Measurements from ENCODE around the gene HOXA10.

HOXA10 gene

GRCh38 chr7:27172315-27172774 lies 1.8 kb downstream of the HOXA10 start:
- H3K9me3 ChIP-seq (ENCODE audit: control insufficient read depth, low read length): no peaks in the 10 kb centered on the region
- H3K27ac ChIP-seq (ENCODE audit: insufficient read depth, low read length, poor library complexity, severe bottlenecking): no peak overlapping the region
- DNase-seq: no peak
- H3K27me3 ChIP-seq (replicated peaks; ENCODE audit: control insufficient read depth, insufficient read depth, low read length, poor library complexity, severe bottlenecking): peaks cover 89% of the 10 kb centered on the region
- peak overlapping the region; percentile 40 for H3K4me3 ChIP-seq (ENCODE audit: insufficient read depth, low read depth, low read length, poor library complexity, severe bottlenecking)
- no peaks in the 10 kb centered on the region for H3K36me3 ChIP-seq (ENCODE audit: control insufficient read depth, insufficient read depth, low read length)
- peaks cover 37% of the 10 kb centered on the region for H3K4me1 ChIP-seq (ENCODE audit: control insufficient read depth, insufficient read depth, low read length, poor library complexity, severe bottlenecking)

GRCh38 chr7:27171637-27172314 lies 2.3 kb downstream of the HOXA10 start:
- Histone ChIP-seq H3K27me3 (replicated peaks; ENCODE audit: control insufficient read depth, insufficient read depth, low read length, poor library complexity, severe bottlenecking) (peaks cover 93% of the 10 kb centered on the region), H3K4me1 (ENCODE audit: control insufficient read depth, insufficient read depth, low read length, poor library complexity, severe bottlenecking) (peaks cover 37% of the 10 kb centered on the region), H3K4me3 (ENCODE audit: insufficient read depth, low read depth, low read length, poor library complexity, severe bottlenecking) (no peak overlapping the region), H3K27ac (ENCODE audit: insufficient read depth, low read length, poor library complexity, severe bottlenecking) (no peak overlapping the region), H3K36me3 (ENCODE audit: control insufficient read depth, insufficient read depth, low read length) (no peaks in the 10 kb centered on the region), H3K9me3 (ENCODE audit: control insufficient read depth, low read length) (no peaks in the 10 kb centered on the region)
- DNase-seq: no peak

GRCh38 chr7:27171325-27171636 lies 2.8 kb downstream of the HOXA10 start:
- Histone ChIP-seq H3K27me3 (replicated peaks; ENCODE audit: control insufficient read depth, insufficient read depth, low read length, poor library complexity, severe bottlenecking) (peaks cover 98% of the 10 kb centered on the region), H3K36me3 (ENCODE audit: control insufficient read depth, insufficient read depth, low read length) (no peaks in the 10 kb centered on the region), H3K4me3 (ENCODE audit: insufficient read depth, low read depth, low read length, poor library complexity, severe bottlenecking) (no peak overlapping the region), H3K4me1 (ENCODE audit: control insufficient read depth, insufficient read depth, low read length, poor library complexity, severe bottlenecking) (peaks cover 39% of the 10 kb centered on the region), H3K27ac (ENCODE audit: insufficient read depth, low read length, poor library complexity, severe bottlenecking) (no peak overlapping the region), H3K9me3 (ENCODE audit: control insufficient read depth, low read length) (no peaks in the 10 kb centered on the region)
- DNase-seq: no peak

DNA sequence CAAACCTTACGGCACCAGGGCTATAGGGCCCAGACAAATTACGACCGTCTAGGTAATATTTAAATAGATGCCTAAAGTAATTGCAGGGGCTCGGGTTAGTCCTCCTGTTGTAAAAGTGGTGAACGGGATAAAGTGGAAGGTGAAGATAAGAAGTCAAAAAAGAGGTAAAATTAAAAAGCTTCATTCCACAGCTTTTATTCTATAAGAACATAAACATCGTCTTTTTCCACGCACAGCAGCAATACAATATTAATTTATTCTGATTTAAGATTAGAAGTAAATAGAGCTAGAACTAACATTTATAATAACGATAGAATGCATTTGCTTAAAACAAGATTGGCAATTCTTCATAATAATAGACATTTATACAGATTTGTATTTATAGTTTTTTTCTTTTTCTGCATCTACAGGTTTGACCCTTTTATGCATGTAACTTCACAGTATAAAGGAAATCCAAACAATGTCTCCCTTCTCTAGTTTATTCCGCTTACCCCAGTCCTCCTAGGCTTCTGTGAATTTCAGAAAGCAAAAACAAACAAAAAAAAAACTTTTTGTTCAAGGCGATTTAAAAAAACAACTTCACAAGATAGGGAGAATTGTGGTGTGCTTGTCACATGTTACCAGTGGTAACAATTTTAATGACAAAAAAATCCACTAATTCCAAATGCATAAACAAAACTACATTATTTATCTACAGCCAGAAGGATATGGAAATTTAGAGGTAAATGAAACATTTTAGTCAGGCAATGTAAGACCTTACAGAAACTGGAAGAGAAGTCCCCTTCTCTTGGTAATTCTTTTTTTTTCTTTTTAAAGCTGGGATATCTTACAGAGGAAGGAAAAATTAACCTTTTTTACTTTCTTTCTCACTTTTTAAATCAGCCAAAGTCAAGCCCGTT lies 3.4 kb downstream of the HOXA10 start:
- DNase-seq: no peak
- H3K4me1 ChIP-seq (ENCODE audit: control insufficient read depth, insufficient read depth, low read length, poor library complexity, severe bottlenecking): peaks cover 45% of the 10 kb centered on the region
- H3K27ac ChIP-seq (ENCODE audit: insufficient read depth, low read length, poor library complexity, severe bottlenecking): no peak overlapping the region
- no peak overlapping the region for H3K4me3 ChIP-seq (ENCODE audit: insufficient read depth, low read depth, low read length, poor library complexity, severe bottlenecking)
- peaks cover 100% of the 10 kb centered on the region for H3K27me3 ChIP-seq (replicated peaks; ENCODE audit: control insufficient read depth, insufficient read depth, low read length, poor library complexity, severe bottlenecking)
- no peaks in the 10 kb centered on the region for H3K9me3 ChIP-seq (ENCODE audit: control insufficient read depth, low read length)
- H3K36me3 ChIP-seq (ENCODE audit: control insufficient read depth, insufficient read depth, low read length): no peaks in the 10 kb centered on the region

- H3K4me3 ChIP-seq (ENCODE audit: insufficient read depth, low read depth, low read length, poor library complexity, severe bottlenecking): no peak overlapping the region
- H3K36me3 ChIP-seq (ENCODE audit: control insufficient read depth, insufficient read depth, low read length): no peaks in the 10 kb centered on the region
- peaks cover 53% of the 10 kb centered on the region for H3K4me1 ChIP-seq (ENCODE audit: control insufficient read depth, insufficient read depth, low read length, poor library complexity, severe bottlenecking)
- no peaks in the 10 kb centered on the region for H3K9me3 ChIP-seq (ENCODE audit: control insufficient read depth, low read length)
- peaks cover 100% of the 10 kb centered on the region for H3K27me3 ChIP-seq (replicated peaks; ENCODE audit: control insufficient read depth, insufficient read depth, low read length, poor library complexity, severe bottlenecking)
- no peak for DNase-seq
- H3K27ac ChIP-seq (ENCODE audit: insufficient read depth, low read length, poor library complexity, severe bottlenecking): no peak overlapping the region
These were observed 4.3 kb downstream of the HOXA10 start for GRCh38 chr7:27169658-27170425.

DNA sequence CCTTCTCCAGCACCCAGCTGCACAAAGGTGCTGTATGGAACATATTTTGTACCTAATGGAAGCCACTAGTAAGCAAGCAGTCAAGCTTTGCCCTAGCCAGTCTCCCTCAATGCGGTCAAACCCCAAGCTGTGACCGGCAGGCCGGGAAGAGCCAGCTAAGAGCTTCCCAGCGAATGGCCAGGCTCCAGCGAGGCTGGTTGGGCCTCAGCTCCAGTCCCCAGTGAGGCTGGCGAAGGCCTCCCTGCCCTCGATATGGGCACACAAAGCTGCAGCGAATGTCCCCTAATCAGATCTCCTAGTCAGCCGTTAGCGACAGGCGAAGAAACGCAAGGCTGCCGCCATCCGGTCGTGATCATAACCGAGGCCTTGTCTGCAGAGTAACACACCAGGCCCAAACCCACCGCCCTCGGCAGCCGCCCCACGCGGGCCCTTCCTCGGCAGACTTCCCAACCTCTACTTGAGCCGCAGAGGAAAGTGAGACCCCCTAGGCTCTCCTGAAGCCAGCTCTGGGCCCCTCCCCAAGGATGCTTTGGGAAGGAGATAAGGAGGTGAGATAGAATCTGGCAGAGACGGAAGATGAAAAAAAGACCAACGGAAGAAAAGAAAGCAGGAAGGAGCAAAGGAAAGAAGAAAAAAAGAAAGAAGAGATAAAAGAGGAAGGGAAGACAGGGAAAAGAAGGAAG lies 5.7 kb downstream of the HOXA10 start:
- H3K27me3 ChIP-seq (replicated peaks; ENCODE audit: control insufficient read depth, insufficient read depth, low read length, poor library complexity, severe bottlenecking): peaks cover 100% of the 10 kb centered on the region
- H3K4me3 ChIP-seq (ENCODE audit: insufficient read depth, low read depth, low read length, poor library complexity, severe bottlenecking): no peak overlapping the region
- H3K9me3 ChIP-seq (ENCODE audit: control insufficient read depth, low read length): no peaks in the 10 kb centered on the region
- peaks cover 47% of the 10 kb centered on the region for H3K4me1 ChIP-seq (ENCODE audit: control insufficient read depth, insufficient read depth, low read length, poor library complexity, severe bottlenecking)
- no peak for DNase-seq
- H3K36me3 ChIP-seq (ENCODE audit: control insufficient read depth, insufficient read depth, low read length): no peaks in the 10 kb centered on the region
- H3K27ac ChIP-seq (ENCODE audit: insufficient read depth, low read length, poor library complexity, severe bottlenecking): no peak overlapping the region

- DNase-seq: no peak
- no peak overlapping the region for H3K4me3 ChIP-seq (ENCODE audit: insufficient read depth, low read depth, low read length, poor library complexity, severe bottlenecking)
- peaks cover 42% of the 10 kb centered on the region for H3K4me1 ChIP-seq (ENCODE audit: control insufficient read depth, insufficient read depth, low read length, poor library complexity, severe bottlenecking)
- peaks cover 97% of the 10 kb centered on the region for H3K27me3 ChIP-seq (replicated peaks; ENCODE audit: control insufficient read depth, insufficient read depth, low read length, poor library complexity, severe bottlenecking)
- H3K9me3 ChIP-seq (ENCODE audit: control insufficient read depth, low read length): no peaks in the 10 kb centered on the region
- H3K36me3 ChIP-seq (ENCODE audit: control insufficient read depth, insufficient read depth, low read length): no peaks in the 10 kb centered on the region
- no peak overlapping the region for H3K27ac ChIP-seq (ENCODE audit: insufficient read depth, low read length, poor library complexity, severe bottlenecking)
These were observed 6.2 kb downstream of the HOXA10 start for GRCh38 chr7:27167916-27168264.

DNA sequence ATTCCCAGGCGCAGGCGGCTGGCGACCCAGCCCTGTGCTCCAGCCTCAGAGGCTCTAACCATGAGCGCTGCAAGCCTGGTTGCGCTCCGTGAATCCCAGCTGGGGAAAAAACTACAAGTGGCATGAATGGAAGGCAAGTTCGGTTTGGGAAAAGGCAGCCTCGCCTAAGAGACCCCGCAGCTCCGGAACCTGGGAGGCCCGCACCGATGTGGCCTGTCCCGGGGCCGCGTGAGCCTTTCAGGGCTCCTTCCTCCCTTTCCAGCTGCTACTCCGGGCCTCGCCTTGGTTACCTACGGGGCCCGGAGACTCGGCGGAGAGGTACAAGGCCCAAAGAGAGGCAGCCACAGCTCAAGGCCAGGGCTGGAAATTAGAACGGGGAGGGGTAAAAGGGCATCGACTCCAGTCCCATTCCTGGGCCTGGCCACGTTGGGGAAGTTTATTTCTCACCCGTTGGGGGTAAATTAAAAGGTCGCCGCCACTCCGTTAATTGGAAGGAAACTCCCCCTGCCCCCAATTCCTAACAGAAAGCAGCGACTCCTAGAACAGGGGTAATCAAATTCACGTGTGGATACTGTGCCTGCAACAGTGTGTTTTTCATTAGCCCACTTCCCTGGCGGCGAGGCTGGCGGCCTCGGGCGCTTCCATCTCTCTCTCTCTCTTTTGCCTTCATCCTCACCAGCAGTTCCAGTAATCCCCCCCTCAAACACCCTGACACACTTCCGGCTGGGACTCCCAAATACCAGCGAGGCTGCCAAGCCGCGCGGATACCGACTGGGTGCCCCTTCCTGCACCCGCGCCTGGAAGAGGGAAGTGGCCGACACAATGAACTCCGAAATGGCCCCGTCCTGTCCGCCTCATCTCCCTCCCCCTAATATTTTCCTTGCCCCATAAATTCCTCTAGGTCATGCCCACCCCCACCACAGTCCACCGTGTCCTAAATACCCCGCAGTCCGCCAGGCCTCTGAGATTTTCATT lies 7.3 kb downstream of the HOXA10 start:
- H3K9me3 ChIP-seq (ENCODE audit: control insufficient read depth, low read length): no peaks in the 10 kb centered on the region
- peaks cover 36% of the 10 kb centered on the region for H3K4me1 ChIP-seq (ENCODE audit: control insufficient read depth, insufficient read depth, low read length, poor library complexity, severe bottlenecking)
- no peak overlapping the region for H3K27ac ChIP-seq (ENCODE audit: insufficient read depth, low read length, poor library complexity, severe bottlenecking)
- no peak overlapping the region for H3K4me3 ChIP-seq (ENCODE audit: insufficient read depth, low read depth, low read length, poor library complexity, severe bottlenecking)
- peaks cover 93% of the 10 kb centered on the region for H3K27me3 ChIP-seq (replicated peaks; ENCODE audit: control insufficient read depth, insufficient read depth, low read length, poor library complexity, severe bottlenecking)
- no peak for DNase-seq
- no peaks in the 10 kb centered on the region for H3K36me3 ChIP-seq (ENCODE audit: control insufficient read depth, insufficient read depth, low read length)

- Histone ChIP-seq H3K36me3 (ENCODE audit: control insufficient read depth, insufficient read depth, low read length) (no peaks in the 10 kb centered on the region), H3K27ac (ENCODE audit: insufficient read depth, low read length, poor library complexity, severe bottlenecking) (no peak overlapping the region), H3K27me3 (replicated peaks; ENCODE audit: control insufficient read depth, insufficient read depth, low read length, poor library complexity, severe bottlenecking) (peaks cover 87% of the 10 kb centered on the region), H3K9me3 (ENCODE audit: control insufficient read depth, low read length) (no peaks in the 10 kb centered on the region), H3K4me1 (ENCODE audit: control insufficient read depth, insufficient read depth, low read length, poor library complexity, severe bottlenecking) (peaks cover 40% of the 10 kb centered on the region), H3K4me3 (ENCODE audit: insufficient read depth, low read depth, low read length, poor library complexity, severe bottlenecking) (no peak overlapping the region)
- DNase-seq: no peak
These were observed 8.1 kb downstream of the HOXA10 start for GRCh38 chr7:27165996-27166530.

All from effector memory CD4-positive, alpha-beta T cell (primary cell).